GM12878 (cell line): ENCODE measurements around the gene SOX18. TPM values are rescaled to one million over a fixed set of nuclear protein-coding genes. Genes with fewer than 3 reads are reported as not detected.

Experiments used
- ATAC-seq: fragments of 200-7000 bp; cut with Tn5 transposase; 3 replicates; pipeline ENCODE4 v1.9.1; 2020; ENCODE audit warnings: mild to moderate bottlenecking, moderate library complexity
- BruUV-seq: library from RNA; stranded (reverse); fragments of 400-500 nt; replicated peaks from 2 replicates; lab custom pipeline; 2021; lab: Mats Ljungman, UMichigan
- CTCF ChIA-PET: fragments of 300-600 bp; sonication (Branson Sonifier 250); formaldehyde crosslinking; extraction: SDS; loops from one replicate; lab custom pipeline; 2021; ENCODE audit warnings: inconsistent platforms; lab: Yijun Ruan, JAX
- POLR2A ChIA-PET: fragments of 350-600 bp; formaldehyde crosslinking; extraction: SDS; loops from one replicate; lab custom pipeline; 2021; ENCODE audit warnings: inconsistent platforms; lab: Charles Lee
- RAD21 ChIA-PET: fragments of 300-600 bp; sonication (Branson Sonifier 250); formaldehyde crosslinking; loops from one replicate; lab custom pipeline; 2023; ENCODE audit warnings: antibody characterized with exemption; ENCODE audit not compliant: unreplicated experiment; lab: Charles Lee
- SMC1A ChIA-PET: fragments of 300-600 bp; sonication (Branson Sonifier 250); formaldehyde crosslinking; loops from one replicate; lab custom pipeline; 2023; ENCODE audit not compliant: unreplicated experiment, uncharacterized antibody; lab: Charles Lee
- DNase-seq: peaks from one replicate; pipeline ENCODE4 v3.0.0-alpha.2; 2011; ENCODE audit warnings: low read depth, low spot score
- FAIRE-seq: peaks from 3 replicates; lab custom pipeline; 2011; peaks lifted over from hg19 to GRCh38; lab: Jason Lieb, UNC
- H2AFZ ChIP-seq: 2 replicates; pipeline ENCODE4 v1.6.0; 2011; ENCODE audit warnings: low read depth, low read length, control low read depth; ENCODE audit not compliant: control insufficient read depth
- H3K27ac ChIP-seq: 2 replicates; pipeline ENCODE4 v1.5.1; 2011; ENCODE audit warnings: control low read depth; ENCODE audit not compliant: control insufficient read depth, insufficient read depth
- H3K27me3 ChIP-seq, 2 experiments: replicated peaks in 1 of 2; 2 replicates each; pipeline versions ENCODE4 v1.6.0 to v1.6.1; 2011; ENCODE audit warnings: low read length in 1 of 2; ENCODE audit not compliant: control insufficient read depth in 2 of 2, insufficient read depth in 2 of 2
- H3K36me3 ChIP-seq, 2 experiments: 2 replicates each; pipeline ENCODE4 v1.5.1; 2011; ENCODE audit warnings: low read length in 1 of 2; ENCODE audit not compliant: control insufficient read depth in 2 of 2, insufficient read depth in 2 of 2
- H3K4me1 ChIP-seq: 2 replicates; pipeline ENCODE4 v1.6.1; 2011; ENCODE audit warnings: mild to moderate bottlenecking, low read length, moderate library complexity, mixed read lengths; ENCODE audit not compliant: control insufficient read depth, insufficient read depth
- H3K4me2 ChIP-seq: 2 replicates; pipeline ENCODE4 v1.6.0; 2011; ENCODE audit warnings: control low read depth; ENCODE audit not compliant: control insufficient read depth, insufficient read depth
- H3K4me3 ChIP-seq: fragments of 200-600 bp; sonication (generic); 2 replicates; pipeline ENCODE4 v1.5.1; 2016
- H3K79me2 ChIP-seq: 2 replicates; pipeline ENCODE4 v1.6.0; 2011; ENCODE audit warnings: low read length; ENCODE audit not compliant: control insufficient read depth, insufficient read depth
- H3K9ac ChIP-seq: 2 replicates; pipeline ENCODE4 v1.8.0; 2011; ENCODE audit warnings: low read length, control low read depth, mixed read lengths; ENCODE audit not compliant: control insufficient read depth, insufficient read depth
- H3K9me3 ChIP-seq: replicated peaks from 3 replicates; pipeline ENCODE4 v1.5.1; 2011; ENCODE audit warnings: mild to moderate bottlenecking, low read length; ENCODE audit not compliant: control insufficient read depth, insufficient read depth
- H4K20me1 ChIP-seq: 2 replicates; pipeline ENCODE4 v1.6.0; 2011; ENCODE audit not compliant: control insufficient read depth, insufficient read depth
- BCL11A ChIP-seq: IDR thresholded peaks from 2 replicates; pipeline ENCODE4 v1.6.1; 2011; ENCODE audit warnings: low read depth, low read length
- CBX3 ChIP-seq: fragments of 200-600 bp; sonication (generic); IDR thresholded peaks from 2 replicates; pipeline ENCODE4 v1.6.1; 2016; ENCODE audit warnings: low read depth, borderline replicate concordance
- CHD4 ChIP-seq: fragments of 200-600 bp; sonication (generic); IDR thresholded peaks from 2 replicates; pipeline ENCODE4 v1.6.1; 2016; ENCODE audit warnings: mild to moderate bottlenecking
- ESRRA ChIP-seq: IDR thresholded peaks from 2 replicates; pipeline ENCODE4 v1.6.1; 2012; ENCODE audit warnings: mild to moderate bottlenecking, low read length, improper control_type of control experiment
- FOS ChIP-seq: IDR thresholded peaks from 3 replicates; pipeline ENCODE4 v1.6.1; 2011; ENCODE audit warnings: borderline replicate concordance; ENCODE audit not compliant: insufficient read length; ENCODE audit errors: extremely low read depth
- KAT2A ChIP-seq: conservative IDR thresholded peaks from 2 replicates; pipeline ENCODE4 v1.6.1; 2011; ENCODE audit warnings: low read depth, low read length; ENCODE audit not compliant: control insufficient read depth
- MEF2B ChIP-seq: fragments of 450-650 bp; IDR thresholded peaks from 2 replicates; pipeline ENCODE4 v1.6.1; 2018; ENCODE audit warnings: mild to moderate bottlenecking, moderate library complexity; ENCODE audit not compliant: partially characterized antibody, poor library complexity, severe bottlenecking
- MTA3 ChIP-seq: IDR thresholded peaks from 2 replicates; pipeline ENCODE4 v1.6.1; 2012; ENCODE audit warnings: low read length, inconsistent platforms, borderline replicate concordance
- NR2C1 ChIP-seq: fragments of 450-650 bp; IDR thresholded peaks from 2 replicates; pipeline ENCODE4 v1.6.1; 2017; ENCODE audit warnings: antibody characterized with exemption, mild to moderate bottlenecking, moderate library complexity
- SMC3 ChIP-seq: IDR thresholded peaks from 2 replicates; pipeline ENCODE4 v1.6.1; 2011; ENCODE audit warnings: low read length, improper control_type of control experiment, borderline replicate concordance
- TARDBP ChIP-seq: IDR thresholded peaks from 2 replicates; pipeline ENCODE4 v1.6.1; 2016; ENCODE audit warnings: borderline replicate concordance
- ZNF217 ChIP-seq: fragments of 450-650 bp; IDR thresholded peaks from 2 replicates; pipeline ENCODE4 v1.6.1; 2017; ENCODE audit warnings: antibody characterized with exemption, mild to moderate bottlenecking
- ZNF24 ChIP-seq: fragments of 450-650 bp; IDR thresholded peaks from 2 replicates; pipeline ENCODE4 v1.6.1; 2017; ENCODE audit warnings: antibody characterized with exemption, mild to moderate bottlenecking
- ZNF622 ChIP-seq: fragments of 450-650 bp; IDR thresholded peaks from 2 replicates; pipeline ENCODE4 v1.6.1; 2017; ENCODE audit warnings: mild to moderate bottlenecking, inconsistent platforms
- ZZZ3 ChIP-seq: IDR thresholded peaks from 2 replicates; pipeline ENCODE4 v1.6.1; 2011; ENCODE audit warnings: low read depth; ENCODE audit not compliant: control insufficient read depth, insufficient read length
- WGBS: methylation state at CpG from one replicate; pipeline ENCODE4 v1.1.6; 2016; ENCODE audit warnings: low lambda C conversion rate; ENCODE audit not compliant: insufficient replicate concordance, insufficient coverage; ENCODE audit errors: missing lambda C conversion rate; 5-methylcytosine and 5-hydroxymethylcytosine counted together
- in situ Hi-C: fragments of 300-500 bp; cut with MboI; formaldehyde crosslinking; loops from 9 replicates; pipeline ENCODE4 v1.14.3; 2018; ENCODE audit warnings: mixed read lengths
- intact Hi-C: fragments of 100-400 bp; cut with micrococcal nuclease; formaldehyde crosslinking; loops from one replicate; pipeline ENCODE4 v1.14.2; 2022; ENCODE audit not compliant: unreplicated experiment
- polyA plus RNA-seq, 11 experiments: library from polyadenylated mRNA; depleted of rRNA in 4 of 11; unstranded in 6 of 11; stranded (reverse) in 5 of 11; fragments of >200 nt; fragmentation: Nextera tagmentation in 4 of 11; fragmentation: Illumina TruSeq in 1 of 11; extraction: Ambion mirVana in 4 of 11; extraction: Trizol in 1 of 11; gene quantifications; 1 replicate in 1 of 11; 2 replicates in 10 of 11; pipeline versions ENCODE4 v1.2.1 to v1.2.3, GENCODE V29; 2011 to 2016; ENCODE audit warnings: inconsistent platforms in 2 of 11, missing spikeins in 2 of 11, low read depth in 1 of 11
- total RNA-seq, 4 experiments: library from RNA; depleted of rRNA in 3 of 4; stranded (reverse); fragments of >200 nt in 3 of 4; fragmentation: Illumina TruSeq in 1 of 4; extraction: Trizol in 1 of 4; gene quantifications; 2 replicates each; pipeline versions ENCODE4 v1.2.1 to v1.2.3, GENCODE V29; 2013 to 2021
- TF ChIP-seq, protein P1 (sequence below): IDR thresholded peaks from 2 replicates; pipeline ENCODE4 v1.6.1; 2011; ENCODE audit warnings: borderline replicate concordance, low read depth, mild to moderate bottlenecking, moderate library complexity, mixed read lengths, low read length; ENCODE audit not compliant: insufficient read depth; ENCODE audit errors: extremely low read length
- TF ChIP-seq, protein P2 (sequence below): IDR thresholded peaks from 2 replicates; pipeline ENCODE4 v1.6.1; 2012; ENCODE audit warnings: mild to moderate bottlenecking, low read depth, low read length
- TF ChIP-seq, protein P3 (sequence below): fragments of 450-650 bp; IDR thresholded peaks from 2 replicates; pipeline ENCODE4 v1.6.1; 2017; ENCODE audit warnings: low read depth, mild to moderate bottlenecking, moderate library complexity

SOX18 gene
- total and polyA plus RNA-seq, 10 of the 15 experiments (the other 5 are each of a cell fraction or from before 2014, with no cell fraction given), result 0.05 to 5.6 (median 0.28) TPM; not detected in 3

DNA sequence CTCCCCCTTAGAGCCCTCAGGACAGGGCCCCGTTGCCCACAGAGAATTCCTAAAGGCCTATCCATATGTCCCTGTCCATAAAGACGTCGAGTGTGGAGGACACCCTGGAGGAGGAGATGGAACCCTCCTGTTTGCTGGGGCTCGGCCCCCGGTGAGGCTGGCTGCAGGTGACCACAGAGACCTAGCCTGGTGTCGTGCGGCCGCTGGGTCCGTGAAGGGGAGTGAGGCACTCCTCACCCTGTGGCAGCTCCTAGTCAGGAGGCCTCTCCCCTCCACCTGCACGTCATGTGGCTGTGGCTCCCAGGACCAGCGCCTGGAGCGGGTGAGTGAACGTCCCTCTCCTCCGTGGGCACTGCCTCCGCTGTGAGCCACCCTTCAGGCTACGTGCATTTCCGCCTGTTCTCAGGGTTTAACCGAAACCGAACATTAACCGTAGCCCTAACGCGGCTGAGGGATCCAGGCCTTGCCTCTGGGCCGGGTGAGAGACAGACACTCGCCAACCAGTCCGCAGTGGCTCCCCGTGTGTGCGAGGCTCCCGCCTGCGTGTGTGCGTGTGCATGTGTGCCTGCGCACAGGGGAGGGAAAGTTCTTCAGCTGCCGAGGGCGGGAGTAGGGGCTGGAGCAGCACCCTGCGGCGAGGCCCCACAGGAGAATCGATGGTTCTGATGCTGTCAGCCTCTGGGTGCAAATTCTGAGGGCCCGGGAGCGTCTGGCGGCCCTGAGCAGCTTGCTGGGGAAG, 7.6 kb upstream of the SOX18 start:
- BruUV-seq, result no TSS peak
- Histone ChIP-seq H3K4me1 (peaks cover 48% of the 10 kb centered on the region), H3K27ac (peak overlapping the region; percentile 50), H3K9me3 (no peaks in the 10 kb centered on the region), H3K9ac (peak overlapping the region; percentile 42; the same call in 1 of the 2 replicates), H3K4me3 (peak overlapping the region; percentile 35; the same call in 1 of the 2 replicates), H3K36me3 (no peaks in the 10 kb centered on the region), H3K4me2 (peak overlapping the region; percentile 90), H3K79me2 (no peaks in the 10 kb centered on the region; the same call in none of the 2 replicates), H4K20me1 (no peaks in the 10 kb centered on the region), H2AFZ (peak overlapping the region; percentile 78; the same call in 1 of the 2 replicates), H3K27me3 (no peaks in the 10 kb centered on the region; a peak in 1 of 4 replicates)
- FAIRE-seq, result no peak
- POLR2A ChIA-PET, result interaction anchor here (0.6 to 2.6 kb wide), 7 partner anchors 17 to 101 kb away, joined by 3 to 28 read pairs (median 4); partner anchors contain the start of genes PRPF6 and UCKL1
- 64% methylated on average over 38 of the region's 39 CpGs for WGBS
- SMC1A ChIA-PET, result interaction anchor here (0.9 to 2.6 kb wide), 6 partner anchors 18 to 228 kb away, joined by 3 to 21 read pairs (median 4); partner anchors contain the start of genes C20orf204, PRPF6 and TPD52L2
- CTCF ChIA-PET, result interaction anchor here (0.6 to 9.2 kb wide), 23 partner anchors 9 to 520 kb away, joined by 3 to 108 read pairs (median 4); partner anchors contain the start of genes PRPF6, PTK6, TPD52L2 and UCKL1
- in situ Hi-C loops, result no loop called here
- RAD21 ChIA-PET, result interaction anchor here (0.6 to 7.1 kb wide), 10 partner anchors 17 to 519 kb away, joined by 3 to 78 read pairs (median 6); partner anchors contain the start of genes PRPF6, PTK6 and TPD52L2
- ATAC-seq, result peak; percentile 7
- no peak for DNase-seq
- intact Hi-C loops, result loop anchor here (2.0 to 10.0 kb wide), 4 partner anchors 18 to 192 kb away; partner anchors contain the start of genes ABHD16B, PRPF6, TPD52L2 and UCKL1
- TF ChIP-seq ZNF217 (no peak), NR2C1 (no peak), ESRRA (no peak), KAT2A (no peak), MTA3 (no peak), FOS (no peak), BCL11A (no peak), SMC3 (no peak), TARDBP (no peak), CBX3 (no peak), ZNF24 (no peak), ZZZ3 (no peak), ZNF622 (no peak), CHD4 (no peak), MEF2B (no peak)
- TF ChIP-seq, protein P1, sequence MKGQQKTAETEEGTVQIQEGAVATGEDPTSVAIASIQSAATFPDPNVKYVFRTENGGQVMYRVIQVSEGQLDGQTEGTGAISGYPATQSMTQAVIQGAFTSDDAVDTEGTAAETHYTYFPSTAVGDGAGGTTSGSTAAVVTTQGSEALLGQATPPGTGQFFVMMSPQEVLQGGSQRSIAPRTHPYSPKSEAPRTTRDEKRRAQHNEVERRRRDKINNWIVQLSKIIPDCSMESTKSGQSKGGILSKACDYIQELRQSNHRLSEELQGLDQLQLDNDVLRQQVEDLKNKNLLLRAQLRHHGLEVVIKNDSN, result no peak
- TF ChIP-seq, protein P2, sequence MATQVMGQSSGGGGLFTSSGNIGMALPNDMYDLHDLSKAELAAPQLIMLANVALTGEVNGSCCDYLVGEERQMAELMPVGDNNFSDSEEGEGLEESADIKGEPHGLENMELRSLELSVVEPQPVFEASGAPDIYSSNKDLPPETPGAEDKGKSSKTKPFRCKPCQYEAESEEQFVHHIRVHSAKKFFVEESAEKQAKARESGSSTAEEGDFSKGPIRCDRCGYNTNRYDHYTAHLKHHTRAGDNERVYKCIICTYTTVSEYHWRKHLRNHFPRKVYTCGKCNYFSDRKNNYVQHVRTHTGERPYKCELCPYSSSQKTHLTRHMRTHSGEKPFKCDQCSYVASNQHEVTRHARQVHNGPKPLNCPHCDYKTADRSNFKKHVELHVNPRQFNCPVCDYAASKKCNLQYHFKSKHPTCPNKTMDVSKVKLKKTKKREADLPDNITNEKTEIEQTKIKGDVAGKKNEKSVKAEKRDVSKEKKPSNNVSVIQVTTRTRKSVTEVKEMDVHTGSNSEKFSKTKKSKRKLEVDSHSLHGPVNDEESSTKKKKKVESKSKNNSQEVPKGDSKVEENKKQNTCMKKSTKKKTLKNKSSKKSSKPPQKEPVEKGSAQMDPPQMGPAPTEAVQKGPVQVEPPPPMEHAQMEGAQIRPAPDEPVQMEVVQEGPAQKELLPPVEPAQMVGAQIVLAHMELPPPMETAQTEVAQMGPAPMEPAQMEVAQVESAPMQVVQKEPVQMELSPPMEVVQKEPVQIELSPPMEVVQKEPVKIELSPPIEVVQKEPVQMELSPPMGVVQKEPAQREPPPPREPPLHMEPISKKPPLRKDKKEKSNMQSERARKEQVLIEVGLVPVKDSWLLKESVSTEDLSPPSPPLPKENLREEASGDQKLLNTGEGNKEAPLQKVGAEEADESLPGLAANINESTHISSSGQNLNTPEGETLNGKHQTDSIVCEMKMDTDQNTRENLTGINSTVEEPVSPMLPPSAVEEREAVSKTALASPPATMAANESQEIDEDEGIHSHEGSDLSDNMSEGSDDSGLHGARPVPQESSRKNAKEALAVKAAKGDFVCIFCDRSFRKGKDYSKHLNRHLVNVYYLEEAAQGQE, result no peak
- TF ChIP-seq, protein P3, sequence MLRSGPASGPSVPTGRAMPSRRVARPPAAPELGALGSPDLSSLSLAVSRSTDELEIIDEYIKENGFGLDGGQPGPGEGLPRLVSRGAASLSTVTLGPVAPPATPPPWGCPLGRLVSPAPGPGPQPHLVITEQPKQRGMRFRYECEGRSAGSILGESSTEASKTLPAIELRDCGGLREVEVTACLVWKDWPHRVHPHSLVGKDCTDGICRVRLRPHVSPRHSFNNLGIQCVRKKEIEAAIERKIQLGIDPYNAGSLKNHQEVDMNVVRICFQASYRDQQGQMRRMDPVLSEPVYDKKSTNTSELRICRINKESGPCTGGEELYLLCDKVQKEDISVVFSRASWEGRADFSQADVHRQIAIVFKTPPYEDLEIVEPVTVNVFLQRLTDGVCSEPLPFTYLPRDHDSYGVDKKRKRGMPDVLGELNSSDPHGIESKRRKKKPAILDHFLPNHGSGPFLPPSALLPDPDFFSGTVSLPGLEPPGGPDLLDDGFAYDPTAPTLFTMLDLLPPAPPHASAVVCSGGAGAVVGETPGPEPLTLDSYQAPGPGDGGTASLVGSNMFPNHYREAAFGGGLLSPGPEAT, result no peak
